Right lobe of liver (tissue), 4 donors: Measurements from ENCODE around the gene JUN.

Experiments used
- POLR2A ChIP-seq: fragments of 450-650 bp; IDR thresholded peaks from one replicate; pipeline ENCODE4 v1.6.1; 2017; ENCODE audit warnings: antibody characterized with exemption, mild to moderate bottlenecking
- TF ChIP-seq, protein P1 (sequence below), 4 donors: fragments of 200-600 bp in 3 of 4; fragments of 450-650 bp in 1 of 4; IDR thresholded peaks; one replicate each; pipeline versions ENCODE4 v1.5.1 to v1.8.0; 2016 to 2022; ENCODE audit warnings: antibody characterized with exemption in 4 of 4, mild to moderate bottlenecking in 2 of 4
- donor health status: DM: no; HTN: no; CAD: no.
- donor health status: DM: no; HTN: no; CAD: no.
- donor health status: DM: no; HTN: yes; CAD: no.

DNA sequence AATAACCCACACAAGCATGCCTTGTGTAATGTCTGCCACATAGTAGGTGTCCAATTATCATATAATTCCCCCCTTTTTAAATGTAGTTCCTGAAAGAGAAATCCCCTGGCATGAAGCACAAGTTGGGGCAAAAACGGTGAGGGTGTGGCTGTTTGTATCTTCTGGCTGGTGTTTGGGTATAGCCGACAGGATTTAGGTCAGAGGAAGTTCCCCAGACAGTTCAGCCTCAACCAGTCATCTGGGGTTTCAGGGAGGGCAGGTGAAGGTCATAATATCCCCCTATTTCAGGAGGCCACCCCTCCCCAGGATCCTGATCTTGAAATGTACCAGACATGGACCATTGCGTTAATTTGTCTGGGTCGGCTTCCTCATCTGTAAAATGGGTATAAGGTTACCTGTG, 29.1 kb upstream of the JUN start:
- no peak for TF ChIP-seq POLR2A
- TF ChIP-seq, protein P1, sequence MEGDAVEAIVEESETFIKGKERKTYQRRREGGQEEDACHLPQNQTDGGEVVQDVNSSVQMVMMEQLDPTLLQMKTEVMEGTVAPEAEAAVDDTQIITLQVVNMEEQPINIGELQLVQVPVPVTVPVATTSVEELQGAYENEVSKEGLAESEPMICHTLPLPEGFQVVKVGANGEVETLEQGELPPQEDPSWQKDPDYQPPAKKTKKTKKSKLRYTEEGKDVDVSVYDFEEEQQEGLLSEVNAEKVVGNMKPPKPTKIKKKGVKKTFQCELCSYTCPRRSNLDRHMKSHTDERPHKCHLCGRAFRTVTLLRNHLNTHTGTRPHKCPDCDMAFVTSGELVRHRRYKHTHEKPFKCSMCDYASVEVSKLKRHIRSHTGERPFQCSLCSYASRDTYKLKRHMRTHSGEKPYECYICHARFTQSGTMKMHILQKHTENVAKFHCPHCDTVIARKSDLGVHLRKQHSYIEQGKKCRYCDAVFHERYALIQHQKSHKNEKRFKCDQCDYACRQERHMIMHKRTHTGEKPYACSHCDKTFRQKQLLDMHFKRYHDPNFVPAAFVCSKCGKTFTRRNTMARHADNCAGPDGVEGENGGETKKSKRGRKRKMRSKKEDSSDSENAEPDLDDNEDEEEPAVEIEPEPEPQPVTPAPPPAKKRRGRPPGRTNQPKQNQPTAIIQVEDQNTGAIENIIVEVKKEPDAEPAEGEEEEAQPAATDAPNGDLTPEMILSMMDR (IDR thresholded peaks at IDR 0.05), result no peak
